Large intestine (tissue), 3 donors: Measurements from ENCODE around the gene PIH1D1. TPM values are rescaled to one million over a fixed set of nuclear protein-coding genes. Genes with fewer than 3 reads are reported as not detected.

Experiments
- DNase-seq, 2 donors: peaks; one replicate each; pipeline versions ENCODE4 v3.0.0 to v3.0.0-alpha.2; 2013
- H3K27ac ChIP-seq: one replicate; pipeline ENCODE4 v1.5.1; 2013; ENCODE audit warnings: low read length
- H3K27me3 ChIP-seq: 2 replicates; pipeline ENCODE4 v1.6.1; 2013; ENCODE audit warnings: low read length; ENCODE audit not compliant: control insufficient read depth, insufficient read depth
- H3K36me3 ChIP-seq: 2 replicates; pipeline ENCODE4 v1.6.1; 2013; ENCODE audit warnings: low read length; ENCODE audit not compliant: control insufficient read depth, insufficient read depth
- H3K4me1 ChIP-seq: one replicate; pipeline ENCODE4 v1.6.1; 2013; ENCODE audit warnings: low read length; ENCODE audit not compliant: control insufficient read depth, insufficient read depth
- H3K4me3 ChIP-seq: one replicate; pipeline ENCODE4 v1.5.1; 2013; ENCODE audit warnings: low read length
- H3K9me3 ChIP-seq: one replicate; pipeline ENCODE4 v1.6.1; 2013; ENCODE audit warnings: mild to moderate bottlenecking, low read depth, low read length, moderate library complexity; ENCODE audit not compliant: control insufficient read depth
- WGBS: methylation state at CpG from one replicate; pipeline ENCODE4 v1.1.5; 2013; ENCODE audit warnings: low lambda C conversion rate; ENCODE audit not compliant: insufficient coverage; 5-methylcytosine and 5-hydroxymethylcytosine counted together
- polyA plus RNA-seq: library from polyadenylated mRNA; unstranded; fragments of 120-200 nt; gene quantifications from one replicate; pipeline ENCODE4 v1.2.1, GENCODE V29; 2013

PIH1D1 gene
- polyA plus RNA-seq, 1 donor, result 80.8 TPM

DNA sequence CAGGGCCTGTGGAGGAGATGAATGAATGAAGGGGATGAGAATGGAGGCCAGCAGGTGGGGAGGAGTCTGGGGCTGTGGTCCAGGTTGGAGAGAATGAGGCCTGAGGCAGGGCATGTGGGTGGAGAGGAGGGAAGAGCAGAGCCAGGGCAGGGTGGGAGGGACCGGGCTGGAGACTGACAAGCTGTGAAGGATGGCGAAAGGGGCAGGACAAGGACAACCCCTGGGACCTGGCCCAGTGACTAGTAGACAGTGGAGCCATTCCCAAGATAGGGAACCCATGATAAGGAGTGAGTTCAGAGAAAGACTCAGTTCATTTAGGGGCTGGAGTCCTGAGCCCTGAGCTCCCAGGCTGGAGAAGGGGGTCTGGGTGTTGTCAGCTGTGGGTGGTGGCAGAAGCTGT lies 31.4 kb downstream of the PIH1D1 start:
- no CpG with 5 or more reads among the region's 2 CpGs for WGBS
- peaks cover 2% of the 10 kb centered on the region for H3K4me1 ChIP-seq
- H3K9me3 ChIP-seq, result peaks cover 6% of the 10 kb centered on the region
- no peak overlapping the region for H3K4me3 ChIP-seq
- H3K27me3 ChIP-seq, result peaks cover 93% of the 10 kb centered on the region
- H3K36me3 ChIP-seq, result no peaks in the 10 kb centered on the region
- DNase-seq, result no peak
- no peak overlapping the region for H3K27ac ChIP-seq

DNA sequence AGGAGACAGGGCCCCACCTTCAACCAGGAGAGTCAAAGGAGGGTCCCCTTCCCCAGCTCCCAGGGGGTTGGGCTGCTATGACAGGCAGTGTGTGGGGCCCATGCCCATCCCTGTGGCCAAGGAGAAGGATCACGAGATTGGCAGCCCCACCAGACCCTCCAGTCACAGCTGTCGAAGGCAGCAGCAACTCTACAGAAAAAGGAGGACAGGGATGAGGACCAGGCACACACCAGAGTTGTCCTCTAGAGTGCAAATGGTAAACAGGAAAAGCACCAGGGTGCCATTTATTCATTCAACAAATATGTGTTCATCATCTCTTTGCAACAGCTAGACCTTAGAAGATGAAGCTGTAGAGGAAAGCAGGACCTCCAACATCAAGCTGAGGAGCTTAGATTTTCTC lies 32.4 kb downstream of the PIH1D1 start:
- peaks cover 2% of the 10 kb centered on the region for H3K4me1 ChIP-seq
- H3K36me3 ChIP-seq, result no peaks in the 10 kb centered on the region
- H3K9me3 ChIP-seq, result peaks cover 6% of the 10 kb centered on the region
- no peak overlapping the region for H3K27ac ChIP-seq
- no CpG with 5 or more reads among the region's 2 CpGs for WGBS
- no peak for DNase-seq
- peaks cover 83% of the 10 kb centered on the region for H3K27me3 ChIP-seq
- H3K4me3 ChIP-seq, result no peak overlapping the region

DNA sequence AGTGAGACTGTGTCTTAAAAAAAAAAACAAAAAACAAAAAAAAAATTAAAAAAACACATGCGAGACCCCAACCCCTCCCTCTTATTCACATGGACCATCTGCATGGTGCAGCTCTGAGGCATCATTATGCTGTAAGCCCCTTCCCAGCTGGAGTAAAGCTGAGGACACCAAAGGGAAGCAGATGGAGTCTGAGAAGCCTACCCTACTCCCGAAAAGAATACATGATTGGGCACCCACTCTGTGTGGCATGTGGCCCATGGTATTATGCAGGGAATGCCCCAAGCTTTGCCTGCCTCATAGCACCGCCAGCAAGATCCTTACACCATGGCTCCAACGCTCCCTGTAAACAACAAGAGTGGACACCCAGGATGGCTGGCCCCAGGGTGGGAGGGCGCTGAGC lies 33.1 kb downstream of the PIH1D1 start:
- peaks cover 77% of the 10 kb centered on the region for H3K27me3 ChIP-seq
- peaks cover 5% of the 10 kb centered on the region for H3K4me1 ChIP-seq
- H3K36me3 ChIP-seq, result no peaks in the 10 kb centered on the region
- H3K4me3 ChIP-seq, result no peak overlapping the region
- no peak for DNase-seq
- no CpG with 5 or more reads among the region's 5 CpGs for WGBS
- H3K27ac ChIP-seq, result no peak overlapping the region
- H3K9me3 ChIP-seq, result peaks cover 6% of the 10 kb centered on the region

DNA sequence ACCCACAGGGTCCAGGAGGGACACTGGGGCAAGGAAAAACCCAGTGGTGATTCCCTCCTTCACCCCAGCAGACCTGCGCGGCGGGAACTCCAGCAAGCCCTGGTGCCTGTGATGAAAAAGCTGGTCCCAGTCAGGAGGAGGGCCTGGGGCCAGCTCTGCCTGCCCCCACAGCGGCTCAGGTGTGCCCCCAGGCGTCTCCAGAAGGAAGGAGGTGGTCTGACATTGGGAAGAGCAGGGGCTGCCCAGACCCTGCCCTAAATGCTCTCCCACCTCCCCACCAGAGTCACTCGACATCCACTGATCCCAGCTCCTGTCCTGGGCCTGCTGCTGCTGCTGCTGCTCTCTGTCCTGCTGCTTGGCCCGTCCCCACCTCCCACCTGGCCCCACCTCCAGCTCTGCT lies 34.5 kb downstream of the PIH1D1 start:
- no peak for DNase-seq
- no CpG with 5 or more reads among the region's 7 CpGs for WGBS
- H3K9me3 ChIP-seq, result peaks cover 3% of the 10 kb centered on the region
- no peak overlapping the region for H3K4me3 ChIP-seq
- no peaks in the 10 kb centered on the region for H3K36me3 ChIP-seq
- peaks cover 62% of the 10 kb centered on the region for H3K27me3 ChIP-seq
- no peak overlapping the region for H3K27ac ChIP-seq
- peaks cover 5% of the 10 kb centered on the region for H3K4me1 ChIP-seq

DNA sequence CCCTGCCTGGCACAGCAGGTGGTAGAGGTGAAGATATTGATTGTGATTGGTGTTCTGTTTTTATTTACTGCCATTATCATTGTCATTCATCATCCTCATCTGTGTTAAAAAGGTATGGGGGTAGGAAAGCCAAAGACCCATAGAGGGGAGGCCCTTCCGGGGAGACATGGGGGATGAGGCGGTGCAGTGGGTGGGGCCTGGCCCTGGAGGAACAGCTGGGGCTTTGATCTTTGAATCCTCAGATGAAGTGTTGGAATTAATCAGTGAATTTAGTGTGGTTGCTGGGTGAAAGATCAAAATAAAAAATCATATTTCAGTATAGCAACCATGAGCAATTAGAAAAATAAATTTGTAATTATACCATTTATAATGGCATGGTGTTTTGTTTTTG lies 35.8 kb downstream of the PIH1D1 start:
- Histone ChIP-seq H3K9me3 (no peaks in the 10 kb centered on the region), H3K27me3 (peaks cover 53% of the 10 kb centered on the region), H3K4me3 (no peak overlapping the region), H3K36me3 (no peaks in the 10 kb centered on the region), H3K4me1 (peaks cover 3% of the 10 kb centered on the region), H3K27ac (no peak overlapping the region)
- no CpG with 5 or more reads among the region's 2 CpGs for WGBS
- no peak for DNase-seq

DNA sequence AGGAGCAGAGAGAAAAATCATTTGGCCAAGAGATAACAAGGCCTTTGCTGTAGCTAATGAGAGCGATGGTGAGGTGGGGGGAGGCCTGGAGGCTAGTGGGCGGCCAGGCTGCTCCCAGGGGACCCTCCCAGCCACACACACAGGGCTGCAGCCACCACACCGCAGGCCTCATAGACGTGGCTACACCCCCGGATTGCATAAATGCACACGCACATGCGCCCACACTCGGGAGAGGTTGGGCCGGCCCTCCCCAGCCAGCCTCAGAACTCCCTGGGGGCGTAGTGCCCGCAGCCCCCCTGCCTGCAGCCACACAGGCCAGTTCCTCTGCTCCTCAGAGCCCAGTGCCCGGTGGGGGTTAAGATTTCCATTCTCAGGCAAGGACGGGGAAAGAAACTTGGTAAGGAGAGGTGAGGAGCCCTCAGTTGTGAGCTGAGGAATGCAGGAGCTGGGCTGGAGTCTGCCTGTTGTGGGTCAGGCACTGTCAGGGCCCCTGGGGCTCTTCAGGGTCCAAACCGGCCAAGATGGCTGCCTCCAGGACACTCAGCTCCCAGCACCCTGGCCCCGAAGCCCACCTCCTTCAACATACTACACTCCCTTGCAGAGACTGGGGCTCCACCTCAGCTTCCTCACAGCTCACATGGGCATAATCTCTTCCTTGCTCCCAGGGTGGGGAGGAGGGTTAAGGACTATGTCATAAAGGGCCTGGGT lies 36.4 kb downstream of the PIH1D1 start:
- no peak overlapping the region for H3K27ac ChIP-seq
- peaks cover 3% of the 10 kb centered on the region for H3K4me1 ChIP-seq
- peaks cover 48% of the 10 kb centered on the region for H3K27me3 ChIP-seq
- no peaks in the 10 kb centered on the region for H3K9me3 ChIP-seq
- no peak for DNase-seq
- WGBS, result 80% methylated on average over 1 of the region's 15 CpGs
- H3K4me3 ChIP-seq, result no peak overlapping the region
- H3K36me3 ChIP-seq, result no peaks in the 10 kb centered on the region

DNA sequence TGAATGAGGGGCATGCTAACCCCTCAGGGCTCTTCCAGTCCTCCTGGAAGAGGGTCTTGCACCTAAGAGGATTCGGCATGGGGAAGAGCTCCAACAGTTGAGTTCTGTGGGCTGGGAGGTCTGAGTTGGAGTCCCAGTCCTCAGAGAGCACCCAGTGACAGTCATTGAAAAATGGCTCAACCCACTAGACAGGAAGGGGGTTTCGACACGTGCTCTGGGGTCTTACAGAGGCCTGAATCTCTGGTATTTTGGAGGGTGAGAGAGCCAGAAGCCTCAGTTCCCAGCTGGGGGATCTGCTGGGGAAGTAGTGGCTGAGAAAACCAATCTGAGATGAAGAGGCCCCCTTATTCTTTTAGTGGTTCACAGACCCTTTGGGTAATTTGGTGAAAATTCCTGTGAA lies 37.4 kb downstream of the PIH1D1 start:
- H3K4me1 ChIP-seq, result peaks cover 3% of the 10 kb centered on the region
- no CpG with 5 or more reads among the region's 3 CpGs for WGBS
- no peak overlapping the region for H3K4me3 ChIP-seq
- H3K27me3 ChIP-seq, result peaks cover 38% of the 10 kb centered on the region
- H3K27ac ChIP-seq, result no peak overlapping the region
- H3K9me3 ChIP-seq, result no peaks in the 10 kb centered on the region
- no peaks in the 10 kb centered on the region for H3K36me3 ChIP-seq
- DNase-seq, result no peak

DNA sequence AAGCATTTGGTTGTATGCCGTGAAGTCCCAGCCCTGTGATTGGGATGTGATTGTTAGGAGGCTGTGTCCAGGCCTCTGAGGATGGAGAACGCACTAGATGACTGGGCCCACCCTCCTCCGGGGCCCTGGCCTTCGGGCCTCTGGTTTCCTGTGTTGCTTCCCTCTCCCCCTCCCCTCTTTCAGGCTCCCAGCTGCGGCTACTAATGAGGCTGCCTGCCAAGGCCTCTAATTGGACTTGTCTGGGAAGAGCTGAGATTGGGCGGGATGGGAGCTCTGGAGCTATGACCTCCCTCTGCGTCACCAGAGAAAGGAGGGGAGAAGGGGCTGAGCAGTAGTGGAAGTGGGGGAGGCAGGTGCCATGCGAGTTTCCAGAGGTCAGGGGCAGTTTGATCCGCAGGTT lies 38.3 kb downstream of the PIH1D1 start:
- peaks cover 29% of the 10 kb centered on the region for H3K27me3 ChIP-seq
- peak; percentile 55 to 62 for DNase-seq
- H3K36me3 ChIP-seq, result no peaks in the 10 kb centered on the region
- WGBS, result no CpG with 5 or more reads among the region's 9 CpGs
- H3K27ac ChIP-seq, result peak overlapping the region; percentile 23
- H3K4me3 ChIP-seq, result no peak overlapping the region
- no peaks in the 10 kb centered on the region for H3K9me3 ChIP-seq
- peaks cover 3% of the 10 kb centered on the region for H3K4me1 ChIP-seq

DNA sequence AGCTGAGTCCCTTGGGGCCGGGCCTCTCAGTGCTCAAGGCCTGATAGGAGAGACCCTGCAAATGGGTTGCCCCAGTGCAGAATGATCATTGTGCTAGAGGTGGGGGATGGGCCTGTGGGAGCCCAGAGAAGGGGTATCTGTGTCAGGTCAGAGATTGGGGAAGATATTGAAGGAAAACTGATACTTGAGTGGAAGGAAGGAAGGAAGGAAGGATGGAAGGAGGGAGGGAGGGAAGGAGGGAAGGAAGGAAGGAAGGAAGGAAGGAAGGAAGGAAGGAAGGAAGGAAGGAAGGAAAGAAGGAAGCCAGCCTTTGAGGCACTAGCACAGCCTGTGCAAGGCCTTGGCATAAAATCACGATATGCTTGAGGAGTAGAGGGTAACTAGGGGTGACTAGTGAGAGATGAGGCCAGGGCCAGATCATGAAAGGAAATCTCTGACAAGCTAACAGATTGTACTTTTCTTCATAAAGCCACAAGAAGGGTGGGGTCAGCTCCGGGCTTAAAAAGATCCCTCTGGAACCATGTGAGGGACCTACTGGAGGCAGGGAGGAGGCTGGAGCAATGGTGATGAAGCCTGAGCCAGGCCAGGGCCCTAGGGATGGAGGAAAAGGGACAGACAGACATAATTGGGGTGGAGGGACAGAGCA lies 39.8 kb downstream of the PIH1D1 start:
- DNase-seq, result no peak
- Histone ChIP-seq H3K4me1 (peaks cover 3% of the 10 kb centered on the region), H3K4me3 (no peak overlapping the region), H3K27ac (no peak overlapping the region), H3K27me3 (peaks cover 16% of the 10 kb centered on the region), H3K36me3 (no peaks in the 10 kb centered on the region), H3K9me3 (no peaks in the 10 kb centered on the region)
- WGBS, result no CpG with 5 or more reads among the region's 3 CpGs

DNA sequence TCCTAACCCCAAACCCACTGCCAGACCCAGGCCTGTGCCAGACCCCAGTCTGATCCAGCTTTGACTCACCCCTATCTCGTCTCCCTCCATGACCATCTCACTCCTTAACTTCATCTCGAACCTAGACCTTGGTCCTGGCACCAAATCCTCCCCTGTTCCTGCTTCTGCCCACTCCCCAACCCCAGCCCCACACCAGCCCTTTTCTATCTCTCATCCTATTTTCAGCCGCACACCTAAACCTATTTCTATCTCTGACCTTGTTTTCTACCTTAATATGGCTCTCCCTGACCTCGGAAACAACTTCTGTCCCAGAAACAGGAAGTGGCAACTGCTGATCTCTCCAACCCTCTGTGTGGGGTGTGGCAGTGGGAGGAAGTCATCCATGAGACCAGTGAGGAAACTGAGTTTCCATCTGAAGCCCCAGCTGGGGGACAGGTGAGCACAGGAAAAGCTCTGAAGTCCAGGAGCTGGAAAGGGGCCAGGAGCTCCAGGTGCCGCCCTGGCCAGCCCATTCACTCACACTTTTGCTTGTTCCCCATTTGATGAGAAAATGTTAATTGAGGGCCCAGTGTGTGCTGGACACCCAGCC lies 42.1 kb downstream of the PIH1D1 start:
- Histone ChIP-seq H3K4me3 (no peak overlapping the region), H3K36me3 (no peaks in the 10 kb centered on the region), H3K4me1 (peaks cover 3% of the 10 kb centered on the region), H3K27me3 (peaks cover 7% of the 10 kb centered on the region), H3K27ac (no peak overlapping the region), H3K9me3 (no peaks in the 10 kb centered on the region)
- DNase-seq, result no peak
- 83% methylated on average over 2 of the region's 5 CpGs for WGBS
